K562 (cell line): ENCODE measurements around the gene NRTN. TPM values are rescaled to one million over a fixed set of nuclear protein-coding genes. Genes with fewer than 3 reads are reported as not detected.

Experiments
- CHD2 ChIP-seq: IDR thresholded peaks from 2 replicates; pipeline ENCODE4 v1.6.1; 2011; ENCODE audit warnings: low read depth, low read length
- HCFC1 ChIP-seq: IDR thresholded peaks from 2 replicates; pipeline ENCODE4 v1.6.1; 2012; ENCODE audit warnings: low read depth, low read length, improper control_type of control experiment
- HDGF ChIP-seq: fragments of 450-650 bp; IDR thresholded peaks from 2 replicates; pipeline ENCODE4 v1.6.1; 2016
- MEF2A ChIP-seq: IDR thresholded peaks from 2 replicates; pipeline ENCODE4 v1.6.1; 2011; ENCODE audit warnings: low read depth, mild to moderate bottlenecking, low read length, moderate library complexity; ENCODE audit not compliant: control insufficient read depth
- NFRKB ChIP-seq: fragments of 450-650 bp; IDR thresholded peaks from 2 replicates; pipeline ENCODE4 v1.6.1; 2016; ENCODE audit warnings: low read depth
- NFXL1 ChIP-seq: fragments of 450-650 bp; formaldehyde crosslinking; IDR thresholded peaks from 2 replicates; pipeline ENCODE4 v1.4.0; 2021; ENCODE audit warnings: mild to moderate bottlenecking
- PHB2 ChIP-seq: fragments of 450-650 bp; IDR thresholded peaks from 2 replicates; pipeline ENCODE4 v1.6.1; 2017; ENCODE audit warnings: low read depth
- PTTG1 ChIP-seq: fragments of 450-650 bp; IDR thresholded peaks from 2 replicates; pipeline ENCODE4 v1.6.1; 2016; ENCODE audit warnings: low read depth, mild to moderate bottlenecking, missing genetic modification characterization, missing compliant biosample characterization
- TRIM28 ChIP-seq: fragments of 450-650 bp; IDR thresholded peaks from 2 replicates; pipeline ENCODE4 v1.6.1; 2017
- ZBTB26 ChIP-seq: fragments of 450-650 bp; formaldehyde crosslinking; IDR thresholded peaks from 2 replicates; pipeline ENCODE4 v1.4.0; 2022; ENCODE audit warnings: missing genetic modification characterization
- ZNF263 ChIP-seq: sonication (generic); formaldehyde crosslinking; IDR thresholded peaks from 2 replicates; pipeline ENCODE4 v1.8.0; 2022; ENCODE audit warnings: mild to moderate bottlenecking, missing genetic modification reagents, borderline replicate concordance
- ZNF644 ChIP-seq: fragments of 200-800 bp; sonication (Bioruptor generic); IDR thresholded peaks from 2 replicates; pipeline ENCODE4 v1.6.1; 2016; ENCODE audit warnings: low read depth, missing genetic modification characterization, missing compliant biosample characterization
- polyA plus RNA-seq, 8 experiments: library from polyadenylated mRNA; depleted of rRNA in 4 of 8; stranded (reverse) in 5 of 8; unstranded in 3 of 8; fragments of >200 nt; fragmentation: Nextera tagmentation in 2 of 8; fragmentation: Illumina TruSeq in 1 of 8; extraction: Ambion mirVana in 2 of 8; extraction: Trizol in 1 of 8; gene quantifications; 2 replicates each; pipeline versions ENCODE4 v1.2.1 to v1.2.3, GENCODE V29; 2011 to 2014; ENCODE audit warnings: inconsistent platforms in 1 of 8, missing spikeins in 1 of 8
- total RNA-seq, 7 experiments: library from RNA; depleted of rRNA in 6 of 7; stranded (reverse); fragments of >200 nt in 6 of 7; fragmentation: Illumina TruSeq in 2 of 7; extraction: Trizol in 2 of 7; gene quantifications; 2 replicates each; pipeline versions ENCODE4 v1.2.1 to v1.2.3, GENCODE V29; 2011 to 2021; ENCODE audit warnings: low replicate concordance in 1 of 7
- TF ChIP-seq, protein P1 (sequence below): sonication (generic); formaldehyde crosslinking; IDR thresholded peaks from 2 replicates; pipeline ENCODE4 v1.9.0; 2022; ENCODE audit warnings: mild to moderate bottlenecking, missing genetic modification reagents
- TF ChIP-seq, protein P2 (sequence below): sonication (generic); formaldehyde crosslinking; IDR thresholded peaks from 2 replicates; pipeline ENCODE4 v1.8.0; 2023; ENCODE audit warnings: missing genetic modification reagents, mild to moderate bottlenecking, borderline replicate concordance
- TF ChIP-seq, protein P3 (sequence below): fragments of 450-650 bp; IDR thresholded peaks from 2 replicates; pipeline ENCODE4 v1.7.0; 2016; ENCODE audit warnings: borderline replicate concordance
- TF ChIP-seq, protein P4 (sequence below): sonication (generic); formaldehyde crosslinking; IDR thresholded peaks from 2 replicates; pipeline ENCODE4 v1.8.1; 2022; ENCODE audit warnings: missing genetic modification reagents

Gene NRTN
- total and polyA plus RNA-seq, 9 of the 15 experiments (the other 6 are each of a cell fraction or from before 2014, with no cell fraction given): 0.62 to 8.1 (median 1.6) TPM; not detected in 2

DNA sequence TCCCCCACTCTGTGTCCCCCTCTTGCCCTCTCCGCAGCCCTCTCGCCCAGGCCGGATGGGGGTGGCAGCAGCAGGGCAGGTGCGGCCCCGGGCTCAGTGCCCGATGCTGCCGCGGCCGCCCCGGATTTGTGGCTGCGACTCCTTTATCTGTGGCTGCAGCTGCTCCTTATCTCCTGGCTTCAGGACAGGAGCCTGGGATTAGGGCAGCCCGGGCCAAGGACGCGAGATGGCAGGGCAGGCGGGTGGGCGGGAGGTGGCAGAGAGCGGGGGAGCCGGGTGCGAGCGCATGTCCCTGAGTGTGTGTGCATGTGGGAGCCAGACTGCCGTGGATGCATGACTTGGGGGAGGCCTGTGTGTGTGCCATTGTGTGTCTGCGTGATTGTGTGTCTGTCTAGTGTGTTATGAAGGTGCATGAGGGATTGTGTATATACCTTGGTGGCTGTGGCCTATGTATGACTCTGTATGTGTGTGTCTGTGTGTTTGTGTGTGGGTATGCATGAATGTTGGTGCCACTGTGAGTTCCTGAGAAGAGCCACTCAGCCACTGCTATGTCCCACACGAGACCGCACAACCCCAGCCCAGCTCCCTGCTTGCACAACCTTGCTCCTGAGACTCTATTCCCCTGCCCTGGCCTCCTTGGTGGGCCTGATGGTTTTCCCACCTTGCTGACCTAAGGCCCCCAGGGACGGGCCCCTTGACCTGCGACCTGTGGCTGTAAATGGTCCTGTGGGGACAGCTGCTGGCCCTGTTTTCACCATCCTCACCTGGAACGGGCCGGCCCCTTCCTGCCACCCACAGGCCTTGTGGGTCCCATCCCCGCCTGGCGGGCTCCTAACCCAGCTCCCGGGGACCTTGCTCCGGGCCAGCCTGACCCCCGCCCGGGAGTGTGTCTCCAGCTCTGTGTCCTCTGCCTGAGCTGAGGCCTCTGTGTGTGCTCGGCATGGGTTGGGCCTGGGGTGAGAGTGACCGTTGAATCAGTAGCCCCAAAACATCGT is 5.3 kb upstream of the NRTN start (continued):
- TF ChIP-seq, protein P1, sequence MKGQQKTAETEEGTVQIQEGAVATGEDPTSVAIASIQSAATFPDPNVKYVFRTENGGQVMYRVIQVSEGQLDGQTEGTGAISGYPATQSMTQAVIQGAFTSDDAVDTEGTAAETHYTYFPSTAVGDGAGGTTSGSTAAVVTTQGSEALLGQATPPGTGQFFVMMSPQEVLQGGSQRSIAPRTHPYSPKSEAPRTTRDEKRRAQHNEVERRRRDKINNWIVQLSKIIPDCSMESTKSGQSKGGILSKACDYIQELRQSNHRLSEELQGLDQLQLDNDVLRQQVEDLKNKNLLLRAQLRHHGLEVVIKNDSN (CRISPR knock-in tag): no peak; the same call in 1 of the 2 replicates
- TF ChIP-seq CHD2 (peak; percentile 59), PTTG1 (tag) (no peak), NFXL1 (CRISPR knock-in tag) (0 out of 2 replicates have a peak, but pooled peaks have one; percentile 16), ZBTB26 (peak; percentile 9; the same call in 1 of the 2 replicates), NFRKB (no peak), PHB2 (peak; percentile 87), TRIM28 (no peak), MEF2A (peak; percentile 46; the same call in 1 of the 2 replicates), ZNF644 (peak; percentile 94), HCFC1 (no peak), HDGF (peak; percentile 68; the same call in 1 of the 2 replicates), ZNF263 (CRISPR knock-in tag) (peak; percentile 73; the same call in 1 of the 2 replicates)
- TF ChIP-seq, protein P2, sequence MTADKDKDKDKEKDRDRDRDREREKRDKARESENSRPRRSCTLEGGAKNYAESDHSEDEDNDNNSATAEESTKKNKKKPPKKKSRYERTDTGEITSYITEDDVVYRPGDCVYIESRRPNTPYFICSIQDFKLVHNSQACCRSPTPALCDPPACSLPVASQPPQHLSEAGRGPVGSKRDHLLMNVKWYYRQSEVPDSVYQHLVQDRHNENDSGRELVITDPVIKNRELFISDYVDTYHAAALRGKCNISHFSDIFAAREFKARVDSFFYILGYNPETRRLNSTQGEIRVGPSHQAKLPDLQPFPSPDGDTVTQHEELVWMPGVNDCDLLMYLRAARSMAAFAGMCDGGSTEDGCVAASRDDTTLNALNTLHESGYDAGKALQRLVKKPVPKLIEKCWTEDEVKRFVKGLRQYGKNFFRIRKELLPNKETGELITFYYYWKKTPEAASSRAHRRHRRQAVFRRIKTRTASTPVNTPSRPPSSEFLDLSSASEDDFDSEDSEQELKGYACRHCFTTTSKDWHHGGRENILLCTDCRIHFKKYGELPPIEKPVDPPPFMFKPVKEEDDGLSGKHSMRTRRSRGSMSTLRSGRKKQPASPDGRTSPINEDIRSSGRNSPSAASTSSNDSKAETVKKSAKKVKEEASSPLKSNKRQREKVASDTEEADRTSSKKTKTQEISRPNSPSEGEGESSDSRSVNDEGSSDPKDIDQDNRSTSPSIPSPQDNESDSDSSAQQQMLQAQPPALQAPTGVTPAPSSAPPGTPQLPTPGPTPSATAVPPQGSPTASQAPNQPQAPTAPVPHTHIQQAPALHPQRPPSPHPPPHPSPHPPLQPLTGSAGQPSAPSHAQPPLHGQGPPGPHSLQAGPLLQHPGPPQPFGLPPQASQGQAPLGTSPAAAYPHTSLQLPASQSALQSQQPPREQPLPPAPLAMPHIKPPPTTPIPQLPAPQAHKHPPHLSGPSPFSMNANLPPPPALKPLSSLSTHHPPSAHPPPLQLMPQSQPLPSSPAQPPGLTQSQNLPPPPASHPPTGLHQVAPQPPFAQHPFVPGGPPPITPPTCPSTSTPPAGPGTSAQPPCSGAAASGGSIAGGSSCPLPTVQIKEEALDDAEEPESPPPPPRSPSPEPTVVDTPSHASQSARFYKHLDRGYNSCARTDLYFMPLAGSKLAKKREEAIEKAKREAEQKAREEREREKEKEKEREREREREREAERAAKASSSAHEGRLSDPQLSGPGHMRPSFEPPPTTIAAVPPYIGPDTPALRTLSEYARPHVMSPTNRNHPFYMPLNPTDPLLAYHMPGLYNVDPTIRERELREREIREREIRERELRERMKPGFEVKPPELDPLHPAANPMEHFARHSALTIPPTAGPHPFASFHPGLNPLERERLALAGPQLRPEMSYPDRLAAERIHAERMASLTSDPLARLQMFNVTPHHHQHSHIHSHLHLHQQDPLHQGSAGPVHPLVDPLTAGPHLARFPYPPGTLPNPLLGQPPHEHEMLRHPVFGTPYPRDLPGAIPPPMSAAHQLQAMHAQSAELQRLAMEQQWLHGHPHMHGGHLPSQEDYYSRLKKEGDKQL (CRISPR knock-in tag): no peak
- TF ChIP-seq, protein P3, sequence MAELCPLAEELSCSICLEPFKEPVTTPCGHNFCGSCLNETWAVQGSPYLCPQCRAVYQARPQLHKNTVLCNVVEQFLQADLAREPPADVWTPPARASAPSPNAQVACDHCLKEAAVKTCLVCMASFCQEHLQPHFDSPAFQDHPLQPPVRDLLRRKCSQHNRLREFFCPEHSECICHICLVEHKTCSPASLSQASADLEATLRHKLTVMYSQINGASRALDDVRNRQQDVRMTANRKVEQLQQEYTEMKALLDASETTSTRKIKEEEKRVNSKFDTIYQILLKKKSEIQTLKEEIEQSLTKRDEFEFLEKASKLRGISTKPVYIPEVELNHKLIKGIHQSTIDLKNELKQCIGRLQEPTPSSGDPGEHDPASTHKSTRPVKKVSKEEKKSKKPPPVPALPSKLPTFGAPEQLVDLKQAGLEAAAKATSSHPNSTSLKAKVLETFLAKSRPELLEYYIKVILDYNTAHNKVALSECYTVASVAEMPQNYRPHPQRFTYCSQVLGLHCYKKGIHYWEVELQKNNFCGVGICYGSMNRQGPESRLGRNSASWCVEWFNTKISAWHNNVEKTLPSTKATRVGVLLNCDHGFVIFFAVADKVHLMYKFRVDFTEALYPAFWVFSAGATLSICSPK: 0 out of 2 replicates have a peak, but pooled peaks have one; percentile 42
- TF ChIP-seq, protein P4, sequence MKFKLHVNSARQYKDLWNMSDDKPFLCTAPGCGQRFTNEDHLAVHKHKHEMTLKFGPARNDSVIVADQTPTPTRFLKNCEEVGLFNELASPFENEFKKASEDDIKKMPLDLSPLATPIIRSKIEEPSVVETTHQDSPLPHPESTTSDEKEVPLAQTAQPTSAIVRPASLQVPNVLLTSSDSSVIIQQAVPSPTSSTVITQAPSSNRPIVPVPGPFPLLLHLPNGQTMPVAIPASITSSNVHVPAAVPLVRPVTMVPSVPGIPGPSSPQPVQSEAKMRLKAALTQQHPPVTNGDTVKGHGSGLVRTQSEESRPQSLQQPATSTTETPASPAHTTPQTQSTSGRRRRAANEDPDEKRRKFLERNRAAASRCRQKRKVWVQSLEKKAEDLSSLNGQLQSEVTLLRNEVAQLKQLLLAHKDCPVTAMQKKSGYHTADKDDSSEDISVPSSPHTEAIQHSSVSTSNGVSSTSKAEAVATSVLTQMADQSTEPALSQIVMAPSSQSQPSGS: no peak
